Ascending aorta (tissue), 2 donors: ENCODE results near the gene XBP1. TPM values are rescaled to one million over a fixed set of nuclear protein-coding genes. Genes with fewer than 3 reads are reported as not detected.
"Not testable (repeated sequence)": the region's sequence is repeated elsewhere in the genome, so short reads cannot be mapped to it uniquely, and the experiment has no call there.

Source experiments
- DNase-seq, 2 donors: peaks; one replicate each; pipeline ENCODE4 v3.0.0-alpha.2; 2019; ENCODE audit warnings: low spot score in 2 of 2
- H3K27ac ChIP-seq, 2 donors: fragments of 200-600 bp; sonication (generic); one replicate each; pipeline ENCODE4 v1.5.1; 2016 to 2017; ENCODE audit warnings: mild to moderate bottlenecking in 1 of 2
- H3K27me3 ChIP-seq: fragments of 200-600 bp; sonication (generic); one replicate; pipeline ENCODE4 v1.5.1; 2017
- H3K36me3 ChIP-seq, 2 donors: fragments of 200-600 bp; sonication (generic); one replicate each; pipeline ENCODE4 v1.5.1; 2016
- H3K4me1 ChIP-seq, 2 donors: fragments of 200-600 bp; sonication (generic); one replicate each; pipeline ENCODE4 v1.5.1; 2016 to 2017; ENCODE audit warnings: mild to moderate bottlenecking in 1 of 2
- H3K4me3 ChIP-seq, 2 donors: fragments of 200-600 bp; sonication (generic); one replicate each; pipeline ENCODE4 v1.5.1; 2016 to 2017; ENCODE audit warnings: mild to moderate bottlenecking in 1 of 2
- H3K9me3 ChIP-seq, 2 donors: fragments of 200-600 bp; sonication (generic); one replicate each; pipeline ENCODE4 v1.5.1; 2016
- intact Hi-C: fragments of 100-400 bp; cut with DNase I; formaldehyde crosslinking; loops from one replicate; pipeline ENCODE4 v1.15.1; 2023
- total RNA-seq: library from RNA; depleted of rRNA; stranded (reverse); fragments of >200 nt; gene quantifications from one replicate; pipeline ENCODE4 v1.1.0, GENCODE V29; 2016
- TF ChIP-seq, protein P1 (sequence below), 3 experiments: fragments of 200-600 bp in 2 of 3; fragments of 450-650 bp in 1 of 3; sonication (generic) in 2 of 3; IDR thresholded peaks; one replicate each; pipeline ENCODE4 v1.5.1; 2016 to 2019; ENCODE audit warnings: antibody characterized with exemption in 3 of 3, mild to moderate bottlenecking in 1 of 3, moderate library complexity in 1 of 3

XBP1 gene
- total RNA-seq, 1 donor from 2014 or later = 158 TPM

DNA sequence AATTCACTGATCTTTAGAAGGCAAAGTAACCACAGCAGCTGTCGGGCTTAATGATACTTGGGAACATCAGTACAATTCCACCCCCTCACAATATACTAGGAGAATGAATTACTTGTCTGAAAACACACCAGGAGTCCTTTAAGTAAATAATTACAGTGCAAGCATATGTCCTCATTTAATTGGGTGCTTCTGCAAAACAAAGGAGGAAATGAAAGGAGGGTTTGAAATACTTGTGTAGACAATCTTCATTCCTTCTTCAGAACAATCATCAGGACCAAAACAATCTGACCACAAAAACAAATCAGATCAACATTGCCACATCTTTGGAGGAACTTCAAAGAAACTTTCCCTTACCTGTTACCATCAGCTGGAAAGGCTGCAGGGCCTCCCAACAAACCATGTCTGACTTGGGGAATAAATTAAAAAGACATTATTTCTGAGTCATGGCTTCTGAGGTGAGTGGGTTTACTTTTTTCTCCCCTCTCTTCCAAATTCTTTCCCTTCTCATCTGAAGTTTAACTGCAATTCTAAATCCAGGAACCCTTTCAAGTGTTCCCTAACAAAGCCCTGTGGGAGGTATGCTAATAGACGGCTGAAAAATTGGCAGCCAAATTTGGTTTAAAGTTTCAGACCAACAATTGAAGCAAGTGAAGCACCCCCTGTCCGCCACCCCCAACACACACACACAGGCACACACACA, 40.4 kb downstream of the XBP1 start:
- Histone ChIP-seq H3K4me1 (no peaks in the 10 kb centered on the region), H3K4me3 (no peak overlapping the region), H3K27me3 (no peaks in the 10 kb centered on the region), H3K27ac (no peak overlapping the region), H3K36me3 (no peaks in the 10 kb centered on the region), H3K9me3 (no peaks in the 10 kb centered on the region)
- DNase-seq = no peak
- intact Hi-C loops = no loop called here
- TF ChIP-seq, protein P1, sequence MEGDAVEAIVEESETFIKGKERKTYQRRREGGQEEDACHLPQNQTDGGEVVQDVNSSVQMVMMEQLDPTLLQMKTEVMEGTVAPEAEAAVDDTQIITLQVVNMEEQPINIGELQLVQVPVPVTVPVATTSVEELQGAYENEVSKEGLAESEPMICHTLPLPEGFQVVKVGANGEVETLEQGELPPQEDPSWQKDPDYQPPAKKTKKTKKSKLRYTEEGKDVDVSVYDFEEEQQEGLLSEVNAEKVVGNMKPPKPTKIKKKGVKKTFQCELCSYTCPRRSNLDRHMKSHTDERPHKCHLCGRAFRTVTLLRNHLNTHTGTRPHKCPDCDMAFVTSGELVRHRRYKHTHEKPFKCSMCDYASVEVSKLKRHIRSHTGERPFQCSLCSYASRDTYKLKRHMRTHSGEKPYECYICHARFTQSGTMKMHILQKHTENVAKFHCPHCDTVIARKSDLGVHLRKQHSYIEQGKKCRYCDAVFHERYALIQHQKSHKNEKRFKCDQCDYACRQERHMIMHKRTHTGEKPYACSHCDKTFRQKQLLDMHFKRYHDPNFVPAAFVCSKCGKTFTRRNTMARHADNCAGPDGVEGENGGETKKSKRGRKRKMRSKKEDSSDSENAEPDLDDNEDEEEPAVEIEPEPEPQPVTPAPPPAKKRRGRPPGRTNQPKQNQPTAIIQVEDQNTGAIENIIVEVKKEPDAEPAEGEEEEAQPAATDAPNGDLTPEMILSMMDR (IDR thresholded peaks at IDR 0.05) = no peak

DNA sequence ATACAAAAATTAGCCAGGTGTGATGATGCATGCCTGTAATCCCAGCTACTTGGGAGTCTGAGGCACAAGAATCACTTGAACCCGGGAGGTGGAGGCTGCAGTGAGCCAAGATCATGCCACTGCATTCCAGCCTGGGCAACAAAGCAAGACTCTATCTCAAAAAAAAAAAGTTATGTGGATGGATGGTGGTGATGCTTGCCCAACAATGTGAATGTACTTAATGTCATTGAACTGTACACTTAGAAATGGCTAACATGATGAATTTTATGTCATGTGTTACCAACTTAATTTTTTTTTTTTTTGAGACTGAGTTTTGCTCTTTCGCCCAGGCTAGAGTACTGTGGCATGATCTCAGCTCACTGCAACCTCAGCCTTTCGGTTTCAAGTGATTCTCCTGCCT, 45.9 kb downstream of the XBP1 start:
- H3K36me3 ChIP-seq, H3K9me3 ChIP-seq, H3K27me3 ChIP-seq, H3K27ac ChIP-seq, H3K4me3 ChIP-seq, DNase-seq, intact Hi-C loops, H3K4me1 ChIP-seq: not testable (repeated sequence)

DNA sequence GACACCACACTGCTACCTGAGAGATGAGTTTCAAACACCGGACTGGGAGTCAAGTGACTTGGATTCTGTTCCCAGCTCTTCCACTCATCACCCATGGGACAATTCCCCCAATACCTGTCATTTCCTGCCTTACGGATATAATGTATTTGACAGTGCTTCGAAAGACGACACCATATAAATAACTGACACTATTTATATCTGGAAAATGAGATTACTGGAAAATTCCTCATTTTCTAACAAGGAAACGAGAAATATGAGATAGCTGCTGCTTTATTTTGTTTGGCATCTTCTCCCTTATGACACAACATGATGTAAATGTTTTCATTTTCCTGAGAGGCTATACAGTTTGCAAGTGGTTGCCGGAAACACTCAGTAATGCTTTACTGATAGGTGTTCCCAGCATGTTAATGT, 49.9 kb downstream of the XBP1 start:
- Histone ChIP-seq H3K27me3 (no peaks in the 10 kb centered on the region), H3K27ac (no peak overlapping the region), H3K9me3 (no peaks in the 10 kb centered on the region), H3K36me3 (peaks cover 10 to 28% of the 10 kb centered on the region in 2 donors), H3K4me3 (no peak overlapping the region), H3K4me1 (no peaks in the 10 kb centered on the region)
- intact Hi-C loops = no loop called here
- DNase-seq = no peak
- TF ChIP-seq, protein P1 (IDR thresholded peaks at IDR 0.05) = no peak

Other genes starting within 250 kb of the XBP1 start
- 24.5 TPM for gene TTC28, start 120.7 kb downstream of the XBP1 start, total RNA-seq
- 1.3 TPM for gene CHEK2, start 58.7 kb downstream of the XBP1 start, total RNA-seq
- gene HSCB, start 58.5 kb downstream of the XBP1 start, total RNA-seq = 0.85 TPM
- gene CCDC117, start 27.9 kb downstream of the XBP1 start, total RNA-seq = 10.7 TPM
- 49.1 TPM for gene ZNRF3, start 83.0 kb upstream of the XBP1 start, total RNA-seq